GM12873 (cell line): ENCODE results near the gene HAL.

Experiments used
- TF ChIP-seq, protein P1 (sequence below): IDR thresholded peaks from 2 replicates; pipeline ENCODE4 v1.5.1; 2012; ENCODE audit warnings: low read depth, mild to moderate bottlenecking, moderate library complexity, low read length, control low read depth; ENCODE audit not compliant: insufficient read depth; ENCODE audit errors: missing control alignments

Gene HAL

GRCh38 chr12:95942524-95943329 is 53.4 kb downstream of the HAL start, which contains the start of gene CCDC38:
Gene CCDC38, minus strand, starts transcription at chr12:95942614. Its CDS starts 6,105 bp downstream, at chr12:95936509.
- TF ChIP-seq, protein P1, sequence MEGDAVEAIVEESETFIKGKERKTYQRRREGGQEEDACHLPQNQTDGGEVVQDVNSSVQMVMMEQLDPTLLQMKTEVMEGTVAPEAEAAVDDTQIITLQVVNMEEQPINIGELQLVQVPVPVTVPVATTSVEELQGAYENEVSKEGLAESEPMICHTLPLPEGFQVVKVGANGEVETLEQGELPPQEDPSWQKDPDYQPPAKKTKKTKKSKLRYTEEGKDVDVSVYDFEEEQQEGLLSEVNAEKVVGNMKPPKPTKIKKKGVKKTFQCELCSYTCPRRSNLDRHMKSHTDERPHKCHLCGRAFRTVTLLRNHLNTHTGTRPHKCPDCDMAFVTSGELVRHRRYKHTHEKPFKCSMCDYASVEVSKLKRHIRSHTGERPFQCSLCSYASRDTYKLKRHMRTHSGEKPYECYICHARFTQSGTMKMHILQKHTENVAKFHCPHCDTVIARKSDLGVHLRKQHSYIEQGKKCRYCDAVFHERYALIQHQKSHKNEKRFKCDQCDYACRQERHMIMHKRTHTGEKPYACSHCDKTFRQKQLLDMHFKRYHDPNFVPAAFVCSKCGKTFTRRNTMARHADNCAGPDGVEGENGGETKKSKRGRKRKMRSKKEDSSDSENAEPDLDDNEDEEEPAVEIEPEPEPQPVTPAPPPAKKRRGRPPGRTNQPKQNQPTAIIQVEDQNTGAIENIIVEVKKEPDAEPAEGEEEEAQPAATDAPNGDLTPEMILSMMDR = no peak

GRCh38 chr12:95942101-95942523 is 54.0 kb downstream of the HAL start:
- TF ChIP-seq, protein P1 = no peak

GRCh38 chr12:95940514-95940913 is 55.6 kb downstream of the HAL start:
- TF ChIP-seq, protein P1 = no peak
